RWPE2 (cell line): ENCODE results near the gene DTHD1.

ENCODE experiments used
- ATAC-seq: fragments of 200-7000 bp; cut with Tn5 transposase; 3 replicates; pipeline ENCODE4 v1.9.1; 2021; ENCODE audit warnings: low read depth
- DNase-seq: peaks from one replicate; pipeline ENCODE4 v3.0.0-alpha.2; 2020; ENCODE audit warnings: low spot score
- H3K27ac ChIP-seq: fragments of 450-650 bp; 2 replicates; pipeline ENCODE4 v1.5.1; 2017; ENCODE audit warnings: mild to moderate bottlenecking; ENCODE audit not compliant: poor library complexity, severe bottlenecking
- H3K27me3 ChIP-seq: fragments of 250-450 bp; sonication (Bioruptor Pico); 2 replicates; pipeline ENCODE4 v1.5.1; 2021; ENCODE audit warnings: mild to moderate bottlenecking, moderate library complexity; ENCODE audit not compliant: insufficient read depth, poor library complexity, severe bottlenecking
- H3K36me3 ChIP-seq: fragments of 250-450 bp; sonication (Bioruptor Pico); 2 replicates; pipeline ENCODE4 v1.5.1; 2020; ENCODE audit warnings: low read depth, mild to moderate bottlenecking, moderate library complexity
- H3K4me1 ChIP-seq: fragments of 250-450 bp; sonication (Bioruptor Pico); 2 replicates; pipeline ENCODE4 v1.5.1; 2021; ENCODE audit warnings: mild to moderate bottlenecking, moderate library complexity; ENCODE audit not compliant: insufficient read depth, poor library complexity, severe bottlenecking
- H3K4me3 ChIP-seq: fragments of 250-450 bp; sonication (Bioruptor Pico); 2 replicates; pipeline ENCODE4 v1.5.1; 2021; ENCODE audit warnings: mild to moderate bottlenecking, moderate library complexity; ENCODE audit not compliant: severe bottlenecking
- H3K9me3 ChIP-seq: fragments of 250-450 bp; sonication (Bioruptor Pico); 2 replicates; pipeline ENCODE4 v1.5.1; 2021; ENCODE audit warnings: mild to moderate bottlenecking, moderate library complexity; ENCODE audit not compliant: severe bottlenecking
- CTCF ChIP-seq: fragments of 450-650 bp; IDR thresholded peaks from one replicate; pipeline ENCODE4 v1.5.1; 2017; ENCODE audit warnings: mild to moderate bottlenecking, moderate library complexity; ENCODE audit not compliant: poor library complexity, severe bottlenecking

Gene DTHD1

GRCh38 chr4:36244257-36245082, 36.9 kb upstream of the DTHD1 start, which contains the start of gene ARAP2:
Gene ARAP2, minus strand, starts transcription at chr4:36244514. Its CDS starts 15,028 bp downstream, at chr4:36229486.
- ATAC-seq (peak; percentile 82), DNase-seq (peak; percentile 72)
- Histone ChIP-seq H3K9me3 (no peaks in the 10 kb centered on the region), H3K4me3 (peak within 1 kb of the TSS; percentile 95), H3K4me1 (peaks cover 12% of the 10 kb centered on the region), H3K36me3 (no peaks in the 10 kb centered on the region), H3K27ac (peak within 1 kb of the TSS; percentile 73), H3K27me3 (no peaks in the 10 kb centered on the region)
- TF ChIP-seq CTCF: peak; percentile 23

- Histone ChIP-seq H3K36me3 (no peaks in the 10 kb centered on the region), H3K27me3 (no peaks in the 10 kb centered on the region), H3K4me3 (no peak overlapping the region), H3K4me1 (no peaks in the 10 kb centered on the region), H3K27ac (no peak overlapping the region), H3K9me3 (no peaks in the 10 kb centered on the region)
- no peak for TF ChIP-seq CTCF
- ATAC-seq: no peak
- no peak for DNase-seq
Measured at GRCh38 chr4:36249610-36250009, 31.8 kb upstream of the DTHD1 start.

DNA sequence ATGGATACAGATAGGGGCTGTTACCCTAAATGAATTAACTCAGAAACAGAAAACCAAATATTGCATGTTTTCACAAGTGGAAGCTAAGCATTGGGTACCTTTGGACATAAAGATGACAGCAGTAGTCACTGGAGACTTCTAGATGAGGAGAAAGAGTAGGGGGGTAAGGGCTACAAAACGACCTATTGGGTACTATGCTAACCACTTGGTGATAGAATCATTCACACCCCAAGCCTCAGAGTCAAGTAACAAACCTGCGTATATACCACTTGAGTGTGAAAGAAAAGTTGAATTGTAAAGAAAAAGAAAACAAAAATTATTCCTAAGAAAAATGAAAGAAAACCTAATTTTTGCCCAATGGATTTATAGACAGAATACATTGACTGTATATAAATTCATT, 29.4 kb upstream of the DTHD1 start:
- no peak for ATAC-seq

GRCh38 chr4:36254371-36254770, 27.0 kb upstream of the DTHD1 start:
- Histone ChIP-seq H3K27ac (no peak overlapping the region), H3K4me3 (no peak overlapping the region)
- ATAC-seq: no peak

More for the DNA sequence above, 29.4 kb upstream of the DTHD1 start:
- no peaks in the 10 kb centered on the region for H3K9me3 ChIP-seq
- no peaks in the 10 kb centered on the region for H3K4me1 ChIP-seq
- TF ChIP-seq CTCF: no peak
- H3K27me3 ChIP-seq: no peaks in the 10 kb centered on the region
- H3K27ac ChIP-seq: no peak overlapping the region
- H3K4me3 ChIP-seq: no peak overlapping the region
- no peak for DNase-seq
- H3K36me3 ChIP-seq: no peaks in the 10 kb centered on the region

More at GRCh38 chr4:36254371-36254770, 27.0 kb upstream of the DTHD1 start:
- no peaks in the 10 kb centered on the region for H3K9me3 ChIP-seq
- H3K36me3 ChIP-seq: no peaks in the 10 kb centered on the region
- no peaks in the 10 kb centered on the region for H3K4me1 ChIP-seq
- no peak for TF ChIP-seq CTCF
- DNase-seq: no peak
- no peaks in the 10 kb centered on the region for H3K27me3 ChIP-seq
